Smooth muscle cell of the pulmonary artery (primary cell): ENCODE results near the gene MRPS17. TPM values are rescaled to one million over a fixed set of nuclear protein-coding genes. Genes with fewer than 3 reads are reported as not detected.

Experiments
- total RNA-seq: library from RNA; depleted of rRNA; stranded (reverse); fragments of >200 nt; gene quantifications from 2 replicates; pipeline ENCODE4 v1.2.3, GENCODE V29; 2014

MRPS17 gene
- total RNA-seq, result 10.4 and 11.1 TPM in 2 replicates

DNA sequence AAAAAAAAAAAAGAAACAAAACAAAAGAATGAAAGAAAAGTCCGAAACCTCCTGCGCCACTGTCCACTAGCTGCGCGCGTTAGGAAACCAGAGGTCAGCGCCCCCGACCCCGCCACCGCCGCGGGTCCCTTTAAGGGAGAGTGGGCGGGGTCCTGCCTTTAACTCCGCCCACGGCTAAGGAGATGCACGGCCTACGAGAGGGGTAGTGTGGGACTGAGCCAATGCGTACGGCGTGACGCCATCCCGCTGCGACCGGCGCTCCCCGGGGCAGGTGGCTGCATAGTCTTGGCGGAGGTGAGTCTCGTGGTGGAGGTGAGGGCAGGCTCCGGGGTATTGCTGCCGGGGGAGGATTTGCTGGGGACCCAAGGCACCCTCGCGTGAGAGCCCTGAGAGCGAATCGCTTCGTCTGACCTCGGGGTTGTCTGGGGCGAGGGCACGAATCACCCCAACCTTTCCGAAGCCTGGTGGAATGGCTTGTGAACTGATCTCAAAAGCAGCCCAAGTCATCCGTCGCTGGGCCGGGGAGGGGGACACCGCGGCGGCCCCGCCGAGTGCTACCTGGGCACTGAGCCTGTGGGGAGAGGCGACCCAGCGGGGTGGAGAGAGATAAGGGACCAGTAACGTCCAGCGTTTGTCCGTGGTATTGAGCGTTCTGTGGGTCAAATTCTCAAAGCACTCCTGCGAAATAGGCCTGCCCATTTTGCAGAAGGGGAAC is at the start of gene MRPS17:
TSS of gene MRPS17 (plus strand) at position 241 of the 715 bp plus-strand sequence. CDS start 1,319 bp downstream, outside the sequence.

DNA sequence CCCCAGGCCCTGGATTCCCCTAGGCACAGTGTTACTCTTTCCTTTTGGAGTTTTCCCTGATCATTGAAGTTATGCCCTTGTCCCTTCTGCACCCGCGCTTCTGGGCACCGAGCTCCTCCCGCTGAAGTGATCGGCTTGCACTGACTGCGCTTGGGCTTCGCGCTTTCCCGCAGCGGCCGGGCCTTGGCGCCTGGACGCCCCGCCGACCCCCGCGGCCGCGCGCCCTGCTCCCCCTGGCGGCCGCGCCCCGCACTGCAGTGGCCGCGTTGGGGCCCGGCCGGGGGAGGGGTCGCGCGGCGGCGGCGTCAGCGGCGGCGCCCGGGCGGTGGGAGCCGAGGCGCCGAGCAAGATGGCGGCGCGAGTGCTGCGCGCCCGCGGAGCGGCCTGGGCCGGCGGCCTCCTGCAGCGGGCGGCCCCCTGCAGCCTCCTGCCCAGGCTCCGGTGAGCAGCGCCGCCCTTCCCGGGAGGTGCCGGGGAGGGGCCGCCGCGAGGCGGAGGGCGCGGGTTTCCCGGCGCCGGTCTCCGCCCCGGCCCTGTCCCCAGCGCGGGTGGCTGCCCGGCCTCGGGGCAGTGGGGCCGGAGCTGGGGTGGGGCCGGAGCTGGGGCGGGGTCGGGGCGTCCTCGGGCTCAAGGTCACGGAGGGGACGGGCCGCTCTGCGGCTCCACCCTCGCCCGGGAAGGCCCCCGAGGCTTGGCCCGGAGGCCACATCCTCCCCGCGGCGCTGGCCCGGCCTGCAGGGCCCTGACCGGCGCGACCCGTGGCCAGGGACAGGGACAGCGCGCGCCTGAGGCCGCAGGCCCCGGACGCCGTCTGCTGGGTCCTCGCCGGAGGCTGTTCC is 12.8 kb downstream of the MRPS17 start, which contains the start of gene NIPSNAP2:
TSS of gene NIPSNAP2 (plus strand) at position 325 of the 839 bp plus-strand sequence. CDS start at position 350, 25 bp downstream.

Other genes with a start within 250 kb of the MRPS17 start
- gene SEPTIN14, start 89.1 kb upstream of the MRPS17 start, total RNA-seq, result not detected in 2 replicates
- gene ZNF713, start 64.4 kb upstream of the MRPS17 start, total RNA-seq, result 1.2 and 2.3 TPM in 2 replicates
- 28.1 and 28.2 TPM in 2 replicates for gene NIPSNAP2, start 12.7 kb downstream of the MRPS17 start, total RNA-seq
- 47.9 and 66.2 TPM in 2 replicates for gene PSPH, start 99.6 kb downstream of the MRPS17 start, total RNA-seq
- gene CCT6A, start 99.9 kb downstream of the MRPS17 start, total RNA-seq, result 138 and 159 TPM in 2 replicates
- 195 and 212 TPM in 2 replicates for gene SUMF2, start 112.4 kb downstream of the MRPS17 start, total RNA-seq
- gene PHKG1, start 141.1 kb downstream of the MRPS17 start, total RNA-seq, result 1.3 and 1.8 TPM in 2 replicates
- 166 and 200 TPM in 2 replicates for gene CHCHD2, start 154.6 kb downstream of the MRPS17 start, total RNA-seq
- gene NUPR2, start 164.5 kb downstream of the MRPS17 start, total RNA-seq, result not detected in 2 replicates